GM23338 (cell line): Measurements from ENCODE around the gene SEC24A. TPM values are rescaled to one million over a fixed set of nuclear protein-coding genes. Genes with fewer than 3 reads are reported as not detected.

Experiments
- ATAC-seq: fragments of 200-7000 bp; cut with Tn5 transposase; 3 replicates; pipeline ENCODE4 v1.9.1; 2020
- DNase-seq: peaks from one replicate; pipeline ENCODE4 v3.0.0-alpha.2; 2015; ENCODE audit warnings: low spot score
- H2AFZ ChIP-seq: fragments of 200-600 bp; sonication (generic); 2 replicates; pipeline ENCODE4 v1.8.0; 2016; ENCODE audit warnings: antibody characterized with exemption, mild to moderate bottlenecking, moderate library complexity
- H3F3A ChIP-seq: fragments of 200-600 bp; sonication (generic); replicated peaks from 2 replicates; pipeline ENCODE4 v1.8.0; 2017; ENCODE audit warnings: antibody characterized with exemption, mixed run types, low read depth
- H3K27ac ChIP-seq: fragments of 200-600 bp; sonication (generic); 2 replicates; pipeline ENCODE4 v1.6.1; 2016; ENCODE audit warnings: low read depth
- H3K27me3 ChIP-seq: fragments of 200-600 bp; sonication (generic); 2 replicates; pipeline ENCODE4 v1.8.0; 2016; ENCODE audit warnings: mild to moderate bottlenecking, mixed run types, moderate library complexity; ENCODE audit not compliant: insufficient read depth
- H3K36me3 ChIP-seq: fragments of 200-600 bp; sonication (generic); 2 replicates; pipeline ENCODE4 v1.8.0; 2016; ENCODE audit warnings: mild to moderate bottlenecking; ENCODE audit not compliant: insufficient read depth
- H3K4me1 ChIP-seq: fragments of 200-600 bp; sonication (generic); 2 replicates; pipeline ENCODE4 v1.8.0; 2016; ENCODE audit warnings: mild to moderate bottlenecking, moderate library complexity; ENCODE audit not compliant: insufficient read depth
- H3K4me2 ChIP-seq: fragments of 200-600 bp; sonication (generic); 2 replicates; pipeline ENCODE4 v1.7.1; 2017; ENCODE audit warnings: mixed run types
- H3K4me3 ChIP-seq: fragments of 200-600 bp; sonication (generic); 2 replicates; pipeline ENCODE4 v1.6.1; 2016; ENCODE audit warnings: mixed run types
- H3K79me2 ChIP-seq: fragments of 200-600 bp; sonication (generic); replicated peaks from 2 replicates; pipeline ENCODE4 v1.8.0; 2017; ENCODE audit warnings: mild to moderate bottlenecking; ENCODE audit not compliant: insufficient read depth
- H3K9me2 ChIP-seq: fragments of 200-600 bp; sonication (generic); 2 replicates; pipeline ENCODE4 v1.8.0; 2017; ENCODE audit not compliant: insufficient read depth
- H4K20me1 ChIP-seq: fragments of 200-600 bp; sonication (generic); replicated peaks from 2 replicates; pipeline ENCODE4 v1.8.0; 2017; ENCODE audit warnings: mild to moderate bottlenecking; ENCODE audit not compliant: insufficient read depth
- H3K27ac Mint-ChIP-seq: 2 replicates; pipeline ENCODE4 v1.8.0; 2020; ENCODE audit warnings: inconsistent platforms, mild to moderate bottlenecking, moderate library complexity, mixed read lengths
- H3K27me3 Mint-ChIP-seq: 3 replicates; pipeline ENCODE4 v1.8.0; 2022; ENCODE audit warnings: low read depth, mild to moderate bottlenecking, moderate library complexity, mixed read lengths, inconsistent platforms; ENCODE audit not compliant: insufficient read depth, poor library complexity
- H3K36me3 Mint-ChIP-seq: 3 replicates; pipeline ENCODE4 v1.8.0; 2021; ENCODE audit warnings: low read depth, mild to moderate bottlenecking, inconsistent platforms, moderate library complexity, mixed read lengths
- H3K4me1 Mint-ChIP-seq: 3 replicates; pipeline ENCODE4 v1.8.0; 2020; ENCODE audit warnings: mild to moderate bottlenecking, inconsistent platforms, mixed read lengths
- H3K4me3 Mint-ChIP-seq: 3 replicates; pipeline ENCODE4 v1.8.0; 2021; ENCODE audit warnings: moderate library complexity, mild to moderate bottlenecking, inconsistent platforms, mixed read lengths
- H3K9me3 Mint-ChIP-seq: 3 replicates; pipeline ENCODE4 v1.8.0; 2020; ENCODE audit warnings: moderate library complexity, mild to moderate bottlenecking, inconsistent platforms, mixed read lengths
- NANOG ChIP-seq: IDR thresholded peaks from 2 replicates; pipeline ENCODE4 v1.6.1; 2016; ENCODE audit warnings: antibody characterized with exemption, borderline replicate concordance
- STAT1 ChIP-seq: IDR thresholded peaks from one replicate; pipeline ENCODE4 v1.6.1; 2016; ENCODE audit warnings: antibody characterized with exemption; ENCODE audit not compliant: unreplicated experiment
- ZNF114 ChIP-seq: fragments of 250-450 bp; sonication (Bioruptor Pico); IDR thresholded peaks from 2 replicates; pipeline ENCODE4 v1.5.0; 2020; ENCODE audit warnings: mild to moderate bottlenecking, moderate library complexity
- ZNF331 ChIP-seq: fragments of 250-450 bp; sonication (Bioruptor Pico); IDR thresholded peaks from 2 replicates; pipeline ENCODE4 v1.5.0; 2020; ENCODE audit warnings: low read depth, mild to moderate bottlenecking, moderate library complexity
- polyA plus RNA-seq: library from polyadenylated mRNA; unstranded; fragments of >200 nt; fragmentation: Nextera tagmentation; extraction: Ambion mirVana; gene quantifications from 2 replicates; pipeline ENCODE4 v1.2.1, GENCODE V29; 2016
- total RNA-seq: library from RNA; depleted of rRNA; stranded (reverse); fragments of >200 nt; shearing (Covaris generic); gene quantifications from 2 replicates; pipeline ENCODE4 v1.2.3, GENCODE V29; 2014
- TF ChIP-seq, protein P1 (sequence below): fragments of 250-450 bp; sonication (Bioruptor Pico); IDR thresholded peaks from 2 replicates; pipeline ENCODE4 v1.5.0; 2020; ENCODE audit warnings: mild to moderate bottlenecking, moderate library complexity
- TF ChIP-seq, protein P2 (sequence below): IDR thresholded peaks from 2 replicates; pipeline ENCODE4 v1.6.1; 2016; ENCODE audit warnings: antibody characterized with exemption

Gene SEC24A
- total and polyA plus RNA-seq, 2 experiments from 2014 or later: 8.1 to 36.5 TPM

DNA sequence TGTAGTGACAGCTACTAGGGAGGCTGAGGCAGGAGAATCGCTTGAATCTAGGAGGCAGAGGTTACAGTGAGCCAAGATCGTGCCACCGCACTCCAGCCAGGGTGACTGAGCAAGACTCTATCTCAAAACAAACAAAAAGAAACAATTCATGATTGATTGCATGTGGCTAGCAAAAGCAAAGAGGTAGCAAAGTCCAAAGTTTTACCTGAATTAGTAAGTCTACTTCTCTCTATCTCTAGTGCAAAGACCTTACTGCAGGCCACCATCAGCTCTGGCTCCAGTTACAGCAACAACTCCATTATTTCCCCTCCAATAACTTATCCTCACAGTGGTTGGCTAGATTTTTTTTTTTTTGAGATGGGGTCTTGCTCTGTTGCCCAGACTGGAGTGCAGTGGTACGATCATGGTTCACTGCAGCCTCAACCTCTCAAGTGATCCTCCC is 9.8 kb upstream of the SEC24A start (continued):
- TF ChIP-seq, protein P1, sequence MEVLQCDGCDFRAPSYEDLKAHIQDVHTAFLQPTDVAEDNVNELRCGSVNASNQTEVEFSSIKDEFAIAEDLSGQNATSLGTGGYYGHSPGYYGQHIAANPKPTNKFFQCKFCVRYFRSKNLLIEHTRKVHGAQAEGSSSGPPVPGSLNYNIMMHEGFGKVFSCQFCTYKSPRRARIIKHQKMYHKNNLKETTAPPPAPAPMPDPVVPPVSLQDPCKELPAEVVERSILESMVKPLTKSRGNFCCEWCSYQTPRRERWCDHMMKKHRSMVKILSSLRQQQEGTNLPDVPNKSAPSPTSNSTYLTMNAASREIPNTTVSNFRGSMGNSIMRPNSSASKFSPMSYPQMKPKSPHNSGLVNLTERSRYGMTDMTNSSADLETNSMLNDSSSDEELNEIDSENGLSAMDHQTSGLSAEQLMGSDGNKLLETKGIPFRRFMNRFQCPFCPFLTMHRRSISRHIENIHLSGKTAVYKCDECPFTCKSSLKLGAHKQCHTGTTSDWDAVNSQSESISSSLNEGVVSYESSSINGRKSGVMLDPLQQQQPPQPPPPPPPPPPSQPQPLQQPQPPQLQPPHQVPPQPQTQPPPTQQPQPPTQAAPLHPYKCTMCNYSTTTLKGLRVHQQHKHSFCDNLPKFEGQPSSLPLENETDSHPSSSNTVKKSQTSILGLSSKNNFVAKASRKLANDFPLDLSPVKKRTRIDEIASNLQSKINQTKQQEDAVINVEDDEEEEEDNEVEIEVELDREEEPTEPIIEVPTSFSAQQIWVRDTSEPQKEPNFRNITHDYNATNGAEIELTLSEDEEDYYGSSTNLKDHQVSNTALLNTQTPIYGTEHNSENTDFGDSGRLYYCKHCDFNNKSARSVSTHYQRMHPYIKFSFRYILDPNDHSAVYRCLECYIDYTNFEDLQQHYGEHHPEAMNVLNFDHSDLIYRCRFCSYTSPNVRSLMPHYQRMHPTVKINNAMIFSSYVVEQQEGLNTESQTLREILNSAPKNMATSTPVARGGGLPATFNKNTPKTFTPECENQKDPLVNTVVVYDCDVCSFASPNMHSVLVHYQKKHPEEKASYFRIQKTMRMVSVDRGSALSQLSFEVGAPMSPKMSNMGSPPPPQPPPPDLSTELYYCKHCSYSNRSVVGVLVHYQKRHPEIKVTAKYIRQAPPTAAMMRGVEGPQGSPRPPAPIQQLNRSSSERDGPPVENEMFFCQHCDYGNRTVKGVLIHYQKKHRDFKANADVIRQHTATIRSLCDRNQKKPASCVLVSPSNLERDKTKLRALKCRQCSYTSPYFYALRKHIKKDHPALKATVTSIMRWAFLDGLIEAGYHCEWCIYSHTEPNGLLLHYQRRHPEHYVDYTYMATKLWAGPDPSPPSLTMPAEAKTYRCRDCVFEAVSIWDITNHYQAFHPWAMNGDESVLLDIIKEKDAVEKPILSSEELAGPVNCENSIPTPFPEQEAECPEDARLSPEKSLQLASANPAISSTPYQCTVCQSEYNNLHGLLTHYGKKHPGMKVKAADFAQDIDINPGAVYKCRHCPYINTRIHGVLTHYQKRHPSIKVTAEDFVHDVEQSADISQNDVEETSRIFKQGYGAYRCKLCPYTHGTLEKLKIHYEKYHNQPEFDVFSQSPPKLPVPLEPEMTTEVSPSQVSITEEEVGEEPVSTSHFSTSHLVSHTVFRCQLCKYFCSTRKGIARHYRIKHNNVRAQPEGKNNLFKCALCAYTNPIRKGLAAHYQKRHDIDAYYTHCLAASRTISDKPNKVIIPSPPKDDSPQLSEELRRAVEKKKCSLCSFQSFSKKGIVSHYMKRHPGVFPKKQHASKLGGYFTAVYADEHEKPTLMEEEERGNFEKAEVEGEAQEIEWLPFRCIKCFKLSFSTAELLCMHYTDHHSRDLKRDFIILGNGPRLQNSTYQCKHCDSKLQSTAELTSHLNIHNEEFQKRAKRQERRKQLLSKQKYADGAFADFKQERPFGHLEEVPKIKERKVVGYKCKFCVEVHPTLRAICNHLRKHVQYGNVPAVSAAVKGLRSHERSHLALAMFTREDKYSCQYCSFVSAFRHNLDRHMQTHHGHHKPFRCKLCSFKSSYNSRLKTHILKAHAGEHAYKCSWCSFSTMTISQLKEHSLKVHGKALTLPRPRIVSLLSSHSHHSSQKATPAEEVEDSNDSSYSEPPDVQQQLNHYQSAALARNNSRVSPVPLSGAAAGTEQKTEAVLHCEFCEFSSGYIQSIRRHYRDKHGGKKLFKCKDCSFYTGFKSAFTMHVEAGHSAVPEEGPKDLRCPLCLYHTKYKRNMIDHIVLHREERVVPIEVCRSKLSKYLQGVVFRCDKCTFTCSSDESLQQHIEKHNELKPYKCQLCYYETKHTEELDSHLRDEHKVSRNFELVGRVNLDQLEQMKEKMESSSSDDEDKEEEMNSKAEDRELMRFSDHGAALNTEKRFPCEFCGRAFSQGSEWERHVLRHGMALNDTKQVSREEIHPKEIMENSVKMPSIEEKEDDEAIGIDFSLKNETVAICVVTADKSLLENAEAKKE (CRISPR knock-in tag): no peak
- no peak for TF ChIP-seq NANOG

DNA sequence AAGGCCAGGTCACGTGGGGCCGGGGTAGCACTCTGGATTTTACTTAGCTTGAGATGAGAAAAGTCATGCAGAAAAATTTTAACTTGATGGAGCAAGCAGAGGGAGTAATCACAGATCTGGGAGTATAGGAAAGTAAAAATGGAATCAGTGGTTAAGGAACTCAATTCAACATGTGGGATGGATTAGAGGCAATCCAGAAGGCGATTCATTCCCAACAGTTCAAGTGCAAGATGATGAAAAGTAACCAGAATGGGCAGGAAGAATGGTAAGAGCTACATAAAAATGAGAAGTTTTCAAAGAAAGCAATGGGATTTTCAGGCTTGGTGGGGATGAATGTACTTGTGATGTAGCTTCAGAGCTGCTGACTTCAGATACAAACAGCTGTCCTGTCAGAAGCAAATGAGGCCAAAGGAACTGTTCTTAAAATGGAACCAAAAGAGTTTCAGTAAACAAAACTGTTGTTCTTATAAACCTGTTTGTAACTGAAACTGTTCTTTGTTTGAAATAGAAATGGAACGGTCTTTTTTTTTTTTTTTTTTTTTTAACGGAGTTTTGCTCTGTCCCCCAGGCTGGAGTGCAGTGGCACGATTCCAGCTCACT is 5.6 kb upstream of the SEC24A start:
- Histone ChIP-seq H3K36me3 (no peaks in the 10 kb centered on the region), H3K27me3 (no peaks in the 10 kb centered on the region), H3K27ac (no peak overlapping the region), H3K4me1 (no peaks in the 10 kb centered on the region), H3K79me2 (peaks cover 6% of the 10 kb centered on the region; the same call in 1 of the 2 replicates), H3K9me2 (no peaks in the 10 kb centered on the region), H4K20me1 (no peaks in the 10 kb centered on the region), H3K4me2 (no peak overlapping the region), H3K4me3 (no peak overlapping the region), H3F3A (peaks cover 7% of the 10 kb centered on the region; the same call in 1 of the 2 replicates), H2AFZ (no peak overlapping the region)
- Mint-ChIP-seq H3K4me1 (peaks cover 3% of the 10 kb centered on the region; the same call in 2 of the 3 replicates), H3K9me3 (no peaks in the 10 kb centered on the region), H3K27ac (no peak overlapping the region), H3K36me3 (no peaks in the 10 kb centered on the region), H3K4me3 (no peak overlapping the region), H3K27me3 (peaks cover 4% of the 10 kb centered on the region)
- ATAC-seq (no peak), DNase-seq (no peak)
- no peak for TF ChIP-seq ZNF114
- TF ChIP-seq, protein P1 (CRISPR knock-in tag): no peak
- TF ChIP-seq, protein P2, sequence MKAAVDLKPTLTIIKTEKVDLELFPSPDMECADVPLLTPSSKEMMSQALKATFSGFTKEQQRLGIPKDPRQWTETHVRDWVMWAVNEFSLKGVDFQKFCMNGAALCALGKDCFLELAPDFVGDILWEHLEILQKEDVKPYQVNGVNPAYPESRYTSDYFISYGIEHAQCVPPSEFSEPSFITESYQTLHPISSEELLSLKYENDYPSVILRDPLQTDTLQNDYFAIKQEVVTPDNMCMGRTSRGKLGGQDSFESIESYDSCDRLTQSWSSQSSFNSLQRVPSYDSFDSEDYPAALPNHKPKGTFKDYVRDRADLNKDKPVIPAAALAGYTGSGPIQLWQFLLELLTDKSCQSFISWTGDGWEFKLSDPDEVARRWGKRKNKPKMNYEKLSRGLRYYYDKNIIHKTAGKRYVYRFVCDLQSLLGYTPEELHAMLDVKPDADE: no peak
- TF ChIP-seq ZNF331 (CRISPR knock-in tag): no peak
- no peak for TF ChIP-seq NANOG
- no peak for TF ChIP-seq STAT1
